HepG2 (cell line): ENCODE measurements around the gene USE1. TPM values are rescaled to one million over a fixed set of nuclear protein-coding genes. Genes with fewer than 3 reads are reported as not detected.

Source experiments
- AHR ChIP-seq: IDR thresholded peaks from 2 replicates; pipeline ENCODE4 v1.6.1; 2018; ENCODE audit warnings: missing genetic modification reagents, missing compliant biosample characterization
- CTCF ChIP-seq: sonication (generic); formaldehyde crosslinking; IDR thresholded peaks from 2 replicates; pipeline ENCODE4 v1.5.0; 2020; ENCODE audit warnings: mild to moderate bottlenecking, missing genetic modification reagents, moderate library complexity
- ELF1 ChIP-seq: sonication (generic); formaldehyde crosslinking; IDR thresholded peaks from 2 replicates; pipeline ENCODE4 v1.4.0; 2020; ENCODE audit warnings: missing genetic modification reagents
- GLI4 ChIP-seq: sonication (generic); formaldehyde crosslinking; IDR thresholded peaks from 2 replicates; pipeline ENCODE4 v1.5.1; 2020; ENCODE audit warnings: missing genetic modification reagents, mild to moderate bottlenecking, moderate library complexity, borderline replicate concordance
- KDM2A ChIP-seq: sonication (generic); formaldehyde crosslinking; IDR thresholded peaks from 2 replicates; pipeline ENCODE4 v1.4.0; 2020; ENCODE audit warnings: low read depth, missing genetic modification reagents, borderline replicate concordance
- KDM5A ChIP-seq: fragments of 200-600 bp; sonication (generic); IDR thresholded peaks from 2 replicates; pipeline ENCODE4 v1.7.0; 2018; ENCODE audit warnings: antibody characterized with exemption, mild to moderate bottlenecking, low read length, borderline replicate concordance
- NCOA2 ChIP-seq: sonication (generic); formaldehyde crosslinking; IDR thresholded peaks from 2 replicates; pipeline ENCODE4 v1.8.0; 2022; ENCODE audit warnings: inconsistent platforms
- NFYC ChIP-seq: IDR thresholded peaks from 2 replicates; pipeline ENCODE4 v1.6.1; 2016; ENCODE audit warnings: missing genetic modification reagents, missing compliant biosample characterization
- NR0B2 ChIP-seq: sonication (generic); formaldehyde crosslinking; IDR thresholded peaks from 2 replicates; pipeline ENCODE4 v1.4.0; 2020; ENCODE audit warnings: mild to moderate bottlenecking, missing genetic modification reagents
- PBX3 ChIP-seq: sonication (generic); formaldehyde crosslinking; IDR thresholded peaks from 2 replicates; pipeline ENCODE4 v1.8.1; 2023; ENCODE audit warnings: missing genetic modification reagents, inconsistent platforms, borderline replicate concordance
- SKI ChIP-seq: fragments of 450-650 bp; IDR thresholded peaks from one replicate; pipeline ENCODE4 v1.6.1; 2018; ENCODE audit warnings: mild to moderate bottlenecking; ENCODE audit not compliant: partially characterized antibody
- THAP9 ChIP-seq: sonication (generic); formaldehyde crosslinking; IDR thresholded peaks from 2 replicates; pipeline ENCODE4; 2020; ENCODE audit warnings: missing genetic modification reagents, mild to moderate bottlenecking, borderline replicate concordance
- ZBTB38 ChIP-seq: sonication (generic); formaldehyde crosslinking; IDR thresholded peaks from 2 replicates; pipeline ENCODE4 v1.5.1; 2020; ENCODE audit warnings: mild to moderate bottlenecking, missing genetic modification reagents
- ZBTB8A ChIP-seq: sonication (generic); formaldehyde crosslinking; IDR thresholded peaks from 2 replicates; pipeline ENCODE4 v1.4.0; 2020; ENCODE audit warnings: mild to moderate bottlenecking, low read depth, missing genetic modification reagents, borderline replicate concordance
- ZNF329 ChIP-seq: sonication (generic); formaldehyde crosslinking; IDR thresholded peaks from 2 replicates; pipeline ENCODE4 v1.9.0; 2021; ENCODE audit warnings: low read depth, mild to moderate bottlenecking, missing genetic modification reagents
- ZNF331 ChIP-seq: sonication (generic); formaldehyde crosslinking; IDR thresholded peaks from 2 replicates; pipeline ENCODE4 v1.4.0; 2020; ENCODE audit warnings: missing genetic modification reagents
- ZNF598 ChIP-seq: sonication (generic); formaldehyde crosslinking; IDR thresholded peaks from 2 replicates; pipeline ENCODE4 v1.5.1; 2020; ENCODE audit warnings: mild to moderate bottlenecking, missing genetic modification reagents, borderline replicate concordance
- ZNF775 ChIP-seq: sonication (generic); formaldehyde crosslinking; IDR thresholded peaks from 2 replicates; pipeline ENCODE4 v1.4.0; 2020; ENCODE audit warnings: missing genetic modification reagents, mild to moderate bottlenecking, moderate library complexity, borderline replicate concordance
- ZNF781 ChIP-seq: sonication (generic); formaldehyde crosslinking; IDR thresholded peaks from 2 replicates; pipeline ENCODE4 v1.5.1; 2020; ENCODE audit warnings: borderline replicate concordance, mild to moderate bottlenecking, missing genetic modification reagents; ENCODE audit errors: not compliant biosample characterization
- ZSCAN31 ChIP-seq: sonication (generic); formaldehyde crosslinking; IDR thresholded peaks from 2 replicates; pipeline ENCODE4 v1.5.0; 2020; ENCODE audit warnings: low read depth, mild to moderate bottlenecking, missing genetic modification reagents
- polyA plus RNA-seq, 8 experiments: library from polyadenylated mRNA; depleted of rRNA in 3 of 8; stranded (reverse) in 7 of 8; unstranded in 1 of 8; fragments of >200 nt; fragmentation: Illumina TruSeq in 4 of 8; extraction: Trizol in 4 of 8; gene quantifications; 2 replicates each; pipeline versions ENCODE4 v1.2.1 to v1.2.3, GENCODE V29; 2011 to 2016; ENCODE audit warnings: low read depth in 4 of 8, missing spikeins in 1 of 8, mixed read lengths in 1 of 8; ENCODE audit not compliant: insufficient read depth in 1 of 8
- total RNA-seq, 5 experiments: library from RNA; depleted of rRNA; stranded (reverse); fragments of >200 nt; fragmentation: Illumina TruSeq; extraction: Trizol; gene quantifications; 2 replicates each; pipeline ENCODE4 v1.2.3, GENCODE V29; 2016; ENCODE audit warnings: low read depth in 1 of 5

USE1 gene
- total and polyA plus RNA-seq, 2 of the 13 experiments (the other 11 are each of a cell fraction or from before 2014, with no cell fraction given) = 9.9 to 17.6 TPM

- peak; percentile 71 for TF ChIP-seq THAP9 (CRISPR knock-in tag)
- TF ChIP-seq ZSCAN31 (CRISPR knock-in tag) = peak; percentile 40; the same call in 1 of the 2 replicates
- TF ChIP-seq ZBTB8A (CRISPR knock-in tag) = peak; percentile 60; the same call in 1 of the 2 replicates
- no peak for TF ChIP-seq KDM5A
- TF ChIP-seq SKI = peak; percentile 98
- TF ChIP-seq ZNF331 (CRISPR knock-in tag) = peak; percentile 95
- peak; percentile 78 for TF ChIP-seq KDM2A (CRISPR knock-in tag)
- TF ChIP-seq ZBTB38 (CRISPR knock-in tag) = no peak
- TF ChIP-seq ZNF775 (CRISPR knock-in tag) = no peak
- peak; percentile 96 for TF ChIP-seq NCOA2
- TF ChIP-seq GLI4 (CRISPR knock-in tag) = no peak
- peak; percentile 77; the same call in 1 of the 2 replicates for TF ChIP-seq NR0B2
- no peak for TF ChIP-seq AHR
- no peak for TF ChIP-seq NFYC (CRISPR knock-in tag)
- TF ChIP-seq PBX3 (CRISPR knock-in tag) = no peak
- peak; percentile 30 for TF ChIP-seq CTCF (CRISPR knock-in tag)
- no peak for TF ChIP-seq ZNF598 (CRISPR knock-in tag)
- peak; percentile 8 for TF ChIP-seq ZNF781 (CRISPR knock-in tag)
- 0 out of 2 replicates have a peak, but pooled peaks have one; percentile 47 for TF ChIP-seq ZNF329 (CRISPR knock-in tag)
- TF ChIP-seq ELF1 (CRISPR knock-in tag) = peak; percentile 46
Observed at GRCh38 chr19:17248011-17248776, 33.0 kb downstream of the USE1 start (continued).
